Stimulated activated CD4-positive, alpha-beta T cell treated with anti-CD3 and anti-CD28 coated beads, Interleukin-4, amount 100 ng/mL, for 48 hours (primary cell): ENCODE results near the gene C3orf85.

ENCODE experiments used
- DNase-seq, 2 donors: peaks; one replicate each; pipeline ENCODE4 v3.0.0-alpha.2; 2020; ENCODE audit warnings: low read depth in 2 of 2

The C3orf85 gene

GRCh38 chr3:109152320-109152719 lies 15.8 kb downstream of the C3orf85 start:
- DNase-seq = no peak

- DNase-seq = no peak
Measured at GRCh38 chr3:109154979-109155378, 18.5 kb downstream of the C3orf85 start.

- no peak for DNase-seq
Measured at GRCh38 chr3:109155828-109156227, 19.3 kb downstream of the C3orf85 start.

GRCh38 chr3:109161487-109162123 lies 25.1 kb downstream of the C3orf85 start:
- DNase-seq = no peak

- DNase-seq = no peak
Measured at GRCh38 chr3:109165905-109166304, 29.4 kb downstream of the C3orf85 start.

- no peak for DNase-seq
Measured at GRCh38 chr3:109171479-109171878, 35.0 kb downstream of the C3orf85 start.

GRCh38 chr3:109175411-109175810 lies 38.9 kb downstream of the C3orf85 start:
- DNase-seq = no peak

- DNase-seq = no peak
Measured at GRCh38 chr3:109176726-109177125, 40.2 kb downstream of the C3orf85 start.

- DNase-seq = no peak
Measured at GRCh38 chr3:109177908-109178307, 41.4 kb downstream of the C3orf85 start.

- DNase-seq = no peak
Measured at GRCh38 chr3:109178708-109179107, 42.2 kb downstream of the C3orf85 start.

GRCh38 chr3:109184726-109185125 lies 48.2 kb downstream of the C3orf85 start:
- no peak for DNase-seq

- no peak for DNase-seq
Measured at GRCh38 chr3:109187390-109187789, 50.9 kb downstream of the C3orf85 start.

- no peak for DNase-seq
Measured at GRCh38 chr3:109188741-109189140, 52.2 kb downstream of the C3orf85 start.

GRCh38 chr3:109191421-109191820 lies 54.9 kb downstream of the C3orf85 start:
- no peak for DNase-seq

- DNase-seq = no peak
Measured at GRCh38 chr3:109195815-109196214, 59.3 kb downstream of the C3orf85 start.
